Activated CD4-positive, alpha-beta T cell treated with anti-CD3 and anti-CD28 coated beads, Interleukin-2, Interleukin-6, amounts not matched to agents 100 ng/mL and 50 ng/mL, durations not matched to agents 16 hours and 8 hours (primary cell): ENCODE measurements around the gene PERCC1.

ENCODE experiments used
- DNase-seq: peaks from one replicate; pipeline ENCODE4 v3.0.0-alpha.2; 2020

PERCC1 gene

GRCh38 chr16:1413684-1414531 lies 17.0 kb upstream of the PERCC1 start:
- peak; percentile 78 for DNase-seq

DNA sequence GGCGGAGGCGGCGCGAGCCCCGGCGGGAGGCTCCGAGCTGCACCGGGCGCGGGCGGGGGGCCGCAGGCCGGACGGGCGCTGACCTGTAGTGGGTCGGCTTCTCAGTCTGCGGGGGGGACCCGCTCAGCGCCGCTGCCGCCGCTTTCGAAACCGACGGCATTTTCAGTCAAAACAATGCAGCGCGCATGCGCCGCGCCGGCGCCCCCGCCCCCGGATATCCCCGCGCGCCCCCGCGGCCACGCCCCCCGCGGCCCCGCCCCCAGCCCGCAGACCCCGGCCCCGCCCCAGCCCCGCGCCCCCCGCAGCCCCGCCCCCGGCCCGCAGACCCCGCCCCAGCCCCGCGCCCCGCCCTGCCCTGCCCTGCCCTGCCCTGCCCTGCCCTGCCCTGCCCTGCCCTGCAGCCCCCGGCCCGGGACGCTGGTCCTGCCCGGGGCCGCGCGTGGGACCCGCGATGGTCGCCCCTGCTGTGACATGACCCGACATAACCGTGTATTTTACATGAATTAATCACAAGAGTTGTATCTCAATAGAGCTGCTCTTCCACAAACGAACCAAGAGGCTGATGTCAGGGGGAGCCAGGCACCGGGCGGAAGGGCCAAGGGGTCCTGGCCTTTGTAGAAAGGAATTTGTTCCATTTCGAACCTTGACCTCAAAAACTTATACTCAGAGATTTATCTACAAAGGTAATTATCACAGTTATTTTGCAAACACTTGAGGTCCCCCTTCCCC lies 16.2 kb upstream of the PERCC1 start, which contains the start of gene UNKL:
Gene UNKL (minus strand): TSS at position 173 of the 729 bp plus-strand sequence. CDS start 13 bp downstream, at position 160.
- DNase-seq, result peak; percentile 88

- DNase-seq, result no peak
Measured at GRCh38 chr16:1416521-1416941, 14.3 kb upstream of the PERCC1 start.

- no peak for DNase-seq
Measured at GRCh38 chr16:1420111-1420539, 10.8 kb upstream of the PERCC1 start.

DNA sequence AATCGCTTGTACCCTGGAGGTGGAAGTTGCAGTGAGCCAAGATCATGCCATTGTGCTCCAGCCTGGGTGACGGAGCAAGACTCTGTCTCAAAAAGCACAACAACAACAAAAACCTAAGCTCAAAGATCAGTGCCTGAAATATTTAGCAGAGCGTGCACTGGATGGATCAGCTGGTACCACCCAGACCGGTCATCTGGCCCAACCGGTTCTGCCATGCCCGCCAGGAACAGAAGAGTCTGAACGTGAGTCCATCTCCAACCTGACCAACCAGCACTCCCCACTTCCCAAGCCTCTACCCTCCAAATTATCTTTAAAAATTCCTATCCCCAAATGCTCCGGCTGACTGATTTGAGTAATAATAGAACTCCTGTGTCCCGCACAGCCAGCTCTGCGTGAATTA lies 8.8 kb upstream of the PERCC1 start:
- DNase-seq, result no peak

DNA sequence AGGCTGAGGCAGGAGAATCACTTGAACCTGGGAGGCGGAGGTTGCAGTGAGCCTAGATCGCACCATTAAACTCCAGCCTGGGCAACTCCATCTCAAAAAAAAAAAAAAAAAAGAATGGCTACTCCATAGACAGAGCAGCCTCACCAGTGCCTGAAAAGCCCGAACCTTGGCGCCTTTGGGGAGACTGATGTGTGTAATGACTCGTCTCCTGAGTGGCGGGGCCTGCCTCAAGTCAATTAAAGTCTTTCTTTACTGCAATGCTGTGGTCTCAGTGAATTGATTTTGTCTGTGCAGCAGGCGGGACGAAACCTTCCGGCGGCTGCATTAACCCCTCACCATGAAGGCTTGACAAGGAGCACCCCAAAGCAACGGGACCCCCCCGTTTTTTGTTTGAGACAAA lies 6.8 kb upstream of the PERCC1 start:
- no peak for DNase-seq

DNA sequence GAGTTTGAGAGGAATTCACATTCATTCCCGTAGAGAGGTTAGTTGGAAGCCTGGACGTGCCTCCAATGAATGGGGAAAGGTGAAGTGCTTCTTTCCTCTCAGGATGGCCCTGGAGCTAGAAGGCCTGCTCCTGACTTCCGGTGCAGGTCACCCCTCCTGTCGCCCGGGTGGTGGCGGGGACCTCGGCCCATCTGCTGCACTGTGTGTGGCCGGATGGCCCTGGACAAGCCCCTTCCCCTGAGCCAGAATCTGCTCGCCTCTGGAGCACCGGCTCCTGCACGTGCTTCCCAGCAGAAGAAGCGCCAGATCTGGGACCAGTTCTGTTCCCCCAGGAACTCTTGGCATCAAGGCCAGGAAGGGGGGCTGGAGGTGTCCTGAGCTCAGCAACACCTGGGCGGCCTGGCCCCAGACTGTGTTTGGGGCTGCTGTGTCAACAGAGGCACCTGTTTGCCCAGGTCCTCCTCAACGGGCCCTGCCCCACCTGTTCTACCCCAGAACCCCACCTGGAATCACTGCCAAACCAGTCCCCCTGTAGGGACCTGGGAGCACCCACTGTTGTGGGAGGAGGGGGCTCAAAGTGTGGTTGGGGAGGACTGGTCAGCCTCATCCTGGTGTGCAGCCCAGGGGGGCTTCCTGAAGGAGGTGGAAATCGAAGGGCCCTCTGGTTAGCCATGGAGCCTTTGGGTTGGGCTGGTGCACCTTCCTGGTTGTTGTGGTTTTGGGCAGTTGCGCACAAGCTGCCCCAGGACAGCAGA lies 5.1 kb upstream of the PERCC1 start:
- no peak for DNase-seq

GRCh38 chr16:1426734-1427471 lies 4.0 kb upstream of the PERCC1 start:
- DNase-seq, result no peak

GRCh38 chr16:1427473-1428461 lies 3.1 kb upstream of the PERCC1 start:
- no peak for DNase-seq

DNA sequence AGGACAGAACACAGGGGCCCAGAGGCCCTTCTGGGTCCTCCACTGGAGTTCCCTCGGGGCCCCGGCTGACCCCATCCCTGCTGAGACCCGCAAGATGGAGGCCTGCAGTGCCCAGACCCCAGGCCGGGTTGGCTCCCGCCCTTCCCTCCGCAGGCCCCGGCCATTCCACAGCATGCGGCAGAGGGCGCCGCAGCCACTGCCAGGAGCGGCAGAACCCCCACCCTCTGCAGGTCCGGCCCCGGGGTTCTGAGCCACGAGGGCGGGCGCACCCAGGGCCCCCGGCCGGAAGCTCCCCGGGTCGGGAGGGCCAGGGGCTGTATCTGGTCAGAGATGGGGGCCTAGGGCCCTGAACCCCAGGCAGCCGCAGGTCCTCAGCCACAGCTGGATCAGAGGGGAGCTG lies 2.4 kb upstream of the PERCC1 start:
- peak; percentile 62 for DNase-seq

GRCh38 chr16:1429012-1429411 lies 1.9 kb upstream of the PERCC1 start:
- no peak for DNase-seq

GRCh38 chr16:1429631-1430030 lies 1.2 kb upstream of the PERCC1 start:
- DNase-seq, result no peak

GRCh38 chr16:1430214-1430758 lies 592 bp upstream of the PERCC1 start:
- DNase-seq, result no peak

DNA sequence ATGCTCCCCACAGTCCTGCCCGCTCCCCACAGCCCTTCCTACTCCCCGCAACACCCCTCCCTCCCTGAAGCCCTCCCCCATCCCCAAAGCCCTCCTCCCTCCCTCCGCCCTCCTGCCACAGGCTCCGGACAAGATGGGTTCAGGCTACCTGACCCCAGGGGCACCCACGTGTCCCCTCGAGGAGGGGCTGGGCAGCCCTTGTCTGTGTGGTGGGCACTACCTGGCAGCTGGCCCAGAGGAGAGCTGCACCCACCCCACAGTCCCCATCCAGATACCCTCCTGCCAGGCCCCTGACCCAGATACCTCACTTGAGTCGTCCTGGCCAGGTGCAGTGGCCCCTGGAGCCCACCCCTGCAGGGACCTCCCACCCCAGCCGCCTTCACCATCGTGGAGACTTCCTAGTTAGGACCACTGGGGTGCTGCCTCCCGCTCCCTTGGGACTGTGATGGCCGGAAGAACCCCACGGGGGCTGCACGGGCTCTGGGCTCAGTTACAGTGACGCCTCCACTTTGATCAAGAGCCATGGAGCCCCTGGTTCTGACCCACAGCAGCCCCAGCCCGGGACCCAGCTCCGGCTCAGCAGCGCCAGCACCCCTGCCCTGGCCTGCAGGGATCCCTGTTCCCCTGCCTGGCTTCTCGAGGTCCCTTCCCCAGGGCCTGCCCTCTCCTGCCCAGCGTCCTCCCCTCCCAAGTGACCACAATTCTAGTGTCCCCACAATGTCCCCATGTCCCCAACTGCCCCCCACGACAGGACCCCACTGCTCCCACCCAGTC lies 806 bp downstream of the PERCC1 start:
- DNase-seq, result no peak

DNA sequence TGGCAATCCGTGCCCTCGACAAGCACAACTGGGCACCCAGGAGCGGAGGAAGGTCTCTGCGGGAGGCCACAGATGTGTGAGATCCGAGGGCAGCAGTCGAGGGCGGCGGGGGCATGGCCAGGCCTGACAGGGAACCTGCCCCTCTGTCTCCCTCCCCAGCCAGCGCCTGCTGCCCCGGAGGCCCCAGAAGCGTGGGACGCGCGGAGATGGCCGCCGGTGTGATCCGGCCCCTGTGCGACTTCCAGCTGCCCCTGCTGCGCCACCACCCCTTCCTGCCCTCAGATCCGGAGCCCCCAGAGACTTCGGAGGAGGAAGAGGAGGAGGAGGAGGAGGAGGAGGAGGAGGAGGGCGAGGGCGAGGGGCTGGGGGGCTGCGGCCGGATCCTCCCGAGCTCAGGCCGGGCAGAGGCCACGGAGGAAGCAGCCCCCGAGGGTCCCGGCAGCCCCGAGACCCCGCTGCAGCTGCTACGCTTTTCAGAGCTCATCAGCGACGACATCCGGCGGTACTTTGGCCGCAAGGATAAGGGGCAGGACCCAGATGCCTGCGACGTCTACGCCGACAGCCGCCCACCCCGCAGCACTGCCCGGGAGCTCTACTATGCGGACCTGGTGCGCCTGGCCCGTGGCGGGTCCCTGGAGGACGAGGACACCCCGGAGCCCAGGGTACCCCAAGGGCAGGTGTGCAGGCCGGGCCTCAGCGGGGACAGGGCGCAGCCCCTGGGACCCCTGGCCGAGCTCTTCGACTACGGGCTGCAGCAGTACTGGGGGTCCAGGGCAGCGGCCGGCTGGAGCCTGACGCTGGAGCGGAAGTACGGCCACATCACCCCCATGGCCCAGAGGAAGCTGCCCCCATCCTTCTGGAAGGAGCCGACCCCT lies 1.7 kb downstream of the PERCC1 start:
- DNase-seq, result no peak

GRCh38 chr16:1433263-1433560 lies 2.3 kb downstream of the PERCC1 start:
- DNase-seq, result no peak

DNA sequence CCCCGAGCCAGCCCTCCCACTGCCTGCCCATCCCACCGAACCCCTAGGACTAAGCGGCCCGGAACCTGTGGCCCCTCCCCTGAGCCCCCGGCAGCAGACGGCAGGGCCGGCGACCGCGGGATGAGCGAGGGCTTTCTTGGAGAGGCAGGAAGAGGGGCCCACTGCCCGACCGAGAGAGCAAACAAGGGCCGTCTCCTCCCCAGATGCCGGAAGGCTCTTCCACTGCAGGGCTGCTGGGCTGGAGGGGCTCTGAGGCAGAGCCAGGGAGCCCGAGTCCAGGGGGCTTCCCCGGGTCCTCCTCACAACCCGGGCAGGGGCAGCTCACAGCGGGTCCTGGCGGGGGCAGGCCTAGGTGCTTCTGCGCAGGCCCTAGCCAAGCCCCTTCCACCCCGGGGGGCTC lies 2.9 kb downstream of the PERCC1 start:
- DNase-seq, result no peak

GRCh38 chr16:1434644-1435592 lies 4.0 kb downstream of the PERCC1 start:
- no peak for DNase-seq
